ENCODE results near the gene TBC1D2. TPM values are rescaled to one million over a fixed set of nuclear protein-coding genes. Genes with fewer than 3 reads are reported as not detected.

TBC1D2 gene
- polyA plus RNA-seq, 1 donor, result 3.4 TPM

DNA sequence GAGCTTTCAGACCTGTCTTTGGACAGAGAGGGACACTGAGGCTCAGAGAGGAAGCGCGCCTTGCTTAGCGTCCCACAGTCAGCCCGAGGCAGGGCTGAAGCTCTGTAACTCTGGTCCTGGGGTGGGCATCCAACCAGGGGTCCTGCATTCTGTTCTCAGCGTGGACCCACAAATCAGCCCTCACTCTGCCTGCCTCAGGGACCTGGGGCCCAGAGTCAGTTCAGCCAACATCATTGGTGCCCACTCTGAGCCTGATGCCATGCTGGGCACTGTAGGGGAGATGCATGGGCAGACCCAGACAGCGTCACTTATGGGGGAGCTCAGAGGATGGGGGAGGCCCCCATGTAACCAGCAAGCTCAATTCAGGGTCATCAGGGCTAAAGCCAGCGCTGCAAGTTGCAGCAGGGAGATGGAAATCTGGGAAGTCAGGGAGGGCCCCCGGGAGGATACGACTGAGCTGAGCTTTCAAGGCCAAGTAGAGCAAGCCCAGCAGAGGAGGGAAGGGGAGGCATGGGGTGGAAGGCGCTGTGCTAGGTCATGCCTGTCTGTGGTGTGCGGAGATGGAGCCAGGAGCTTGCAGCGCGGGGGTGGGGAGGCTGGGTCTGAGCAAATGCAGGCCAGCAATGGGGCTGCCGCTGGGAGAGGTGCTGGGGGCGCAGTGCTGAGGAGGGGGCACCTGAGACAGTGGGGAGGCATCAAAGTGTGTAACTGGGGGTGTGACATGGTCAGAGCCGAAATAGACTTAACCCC, 84.1 kb downstream of the TBC1D2 start:
- DNase-seq, result no peak

DNA sequence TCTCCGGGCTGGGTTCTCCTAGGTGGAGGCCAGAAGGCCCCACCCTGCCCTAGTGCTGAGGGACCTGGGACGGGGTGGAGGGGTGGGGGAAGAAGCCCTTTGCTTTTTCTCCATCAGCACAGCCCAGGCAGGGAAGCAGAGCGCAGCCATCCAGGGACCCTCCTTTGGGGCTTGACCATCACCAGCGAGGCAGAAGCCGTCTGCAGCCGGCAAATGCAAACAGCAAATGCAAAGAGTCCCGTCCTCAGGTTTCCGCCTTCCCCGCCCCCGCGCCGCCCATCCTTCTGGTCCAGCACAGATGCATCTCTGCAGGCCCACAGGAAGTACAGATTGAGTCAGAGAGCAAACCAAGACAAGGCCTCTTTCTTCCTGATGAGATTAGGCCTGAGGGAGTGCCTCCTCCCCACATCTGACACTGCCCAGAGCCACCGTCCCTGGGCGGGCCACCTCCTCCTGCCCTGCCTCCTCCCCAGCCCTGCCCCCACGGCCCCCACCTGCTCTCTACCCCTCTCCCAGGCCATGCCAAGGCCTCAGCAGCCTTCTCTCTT, 86.4 kb downstream of the TBC1D2 start:
- DNase-seq, result no peak

DNA sequence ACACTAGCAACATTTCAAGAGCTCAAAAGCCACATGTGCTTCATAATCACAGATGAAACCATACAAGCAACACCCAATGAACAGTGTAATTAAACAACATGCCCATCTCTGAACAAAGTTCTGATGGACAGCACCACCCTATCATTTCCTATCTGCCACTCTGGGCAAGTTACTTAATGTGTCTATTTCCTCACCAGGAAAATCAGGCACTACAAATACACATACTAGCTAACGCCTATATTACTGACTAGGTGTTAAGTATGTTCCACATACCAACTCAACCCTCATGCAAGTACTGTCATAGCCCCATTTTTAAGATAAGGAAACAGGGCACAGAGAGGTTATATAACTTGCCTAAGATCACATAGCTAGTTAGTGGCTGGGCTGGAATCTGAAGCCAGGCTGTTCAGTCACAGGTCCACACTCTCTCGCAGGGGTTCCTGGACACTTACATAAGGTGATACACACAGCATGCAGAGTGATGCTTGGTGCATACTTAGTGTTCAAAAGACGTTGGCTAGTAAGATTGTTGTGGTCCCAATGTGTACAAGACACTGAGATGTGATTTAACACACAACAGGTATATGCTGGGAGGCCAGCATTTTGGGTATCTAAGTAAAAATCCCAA, 87.2 kb downstream of the TBC1D2 start:
- no peak for DNase-seq

DNA sequence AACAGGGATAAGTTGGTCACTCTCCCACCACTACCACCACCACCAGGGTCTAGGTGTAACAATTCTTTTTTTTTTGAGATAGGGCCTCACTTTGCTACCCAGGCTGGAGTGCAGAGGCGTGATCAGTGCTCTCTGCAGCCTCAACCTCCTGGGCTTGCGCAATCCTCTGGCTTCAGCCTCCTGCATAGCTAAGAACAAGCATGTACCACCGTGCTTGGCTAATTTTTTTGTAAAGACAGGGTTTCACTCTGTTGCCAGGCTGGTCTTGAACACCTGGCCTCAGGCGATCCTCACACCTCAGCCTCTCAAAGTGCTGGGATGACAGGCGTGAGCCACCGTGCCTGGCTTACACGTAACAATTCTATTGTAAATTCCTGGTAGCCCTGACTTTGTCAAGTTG, 90.5 kb downstream of the TBC1D2 start:
- DNase-seq, result no peak

DNA sequence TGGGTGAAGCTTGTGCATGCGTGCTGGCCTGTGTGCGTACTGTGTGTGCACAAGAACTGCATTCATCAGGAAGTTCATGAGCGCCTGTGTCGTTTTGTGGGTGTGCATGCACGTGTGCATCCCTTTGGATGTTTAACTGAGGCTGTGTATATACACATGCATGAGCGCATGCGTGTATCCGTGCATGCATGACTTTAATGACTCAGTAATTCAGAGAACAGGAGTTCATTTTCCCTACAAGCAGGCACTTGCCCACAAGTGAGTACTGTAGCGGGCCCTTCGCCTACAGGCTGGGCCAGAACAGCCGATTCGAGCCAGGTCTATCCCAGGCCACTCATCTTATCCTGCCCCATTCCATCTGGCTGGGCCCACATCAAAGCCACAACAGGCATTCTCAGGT, 92.8 kb downstream of the TBC1D2 start:
- no peak for DNase-seq

DNA sequence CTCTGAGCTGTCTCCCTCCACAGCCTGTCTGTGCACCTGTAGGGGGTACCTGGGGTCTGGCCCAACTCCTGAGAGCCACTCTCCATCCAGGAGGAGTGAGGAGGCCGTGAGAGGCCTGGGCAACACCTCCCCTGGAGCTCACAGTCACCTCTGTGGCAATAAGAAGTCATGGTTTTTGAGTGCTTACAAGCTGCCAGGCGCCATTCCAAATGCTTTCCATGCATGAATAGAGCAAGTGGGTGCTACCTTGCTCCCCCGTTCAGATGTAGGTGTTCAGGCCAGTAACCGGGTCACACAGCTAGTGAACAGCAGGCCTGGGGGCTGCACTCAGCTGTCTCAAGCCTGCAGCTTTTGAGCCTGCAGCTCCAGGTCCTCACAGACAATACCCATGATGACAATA, 93.6 kb downstream of the TBC1D2 start:
- no peak for DNase-seq

DNA sequence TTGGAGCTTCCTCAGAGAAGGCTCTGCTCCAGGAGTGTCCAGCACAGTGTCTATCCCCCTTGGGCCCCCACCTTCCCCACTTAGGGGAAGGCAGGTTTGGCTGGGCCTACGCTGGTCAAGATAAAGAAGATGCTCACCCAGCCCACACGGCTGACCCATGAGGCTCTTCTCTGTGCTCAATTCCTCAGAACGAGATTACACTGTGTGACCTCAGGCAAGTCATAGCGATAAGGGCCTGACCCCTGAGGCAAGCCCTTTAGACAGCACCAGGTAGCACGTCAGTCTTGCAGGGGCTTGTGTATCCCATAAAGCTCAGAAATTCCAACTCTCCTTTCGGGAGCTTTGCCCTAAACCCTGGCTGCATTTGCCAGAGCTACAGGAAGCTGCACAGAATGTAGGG, 95.7 kb downstream of the TBC1D2 start:
- DNase-seq, result no peak

DNA sequence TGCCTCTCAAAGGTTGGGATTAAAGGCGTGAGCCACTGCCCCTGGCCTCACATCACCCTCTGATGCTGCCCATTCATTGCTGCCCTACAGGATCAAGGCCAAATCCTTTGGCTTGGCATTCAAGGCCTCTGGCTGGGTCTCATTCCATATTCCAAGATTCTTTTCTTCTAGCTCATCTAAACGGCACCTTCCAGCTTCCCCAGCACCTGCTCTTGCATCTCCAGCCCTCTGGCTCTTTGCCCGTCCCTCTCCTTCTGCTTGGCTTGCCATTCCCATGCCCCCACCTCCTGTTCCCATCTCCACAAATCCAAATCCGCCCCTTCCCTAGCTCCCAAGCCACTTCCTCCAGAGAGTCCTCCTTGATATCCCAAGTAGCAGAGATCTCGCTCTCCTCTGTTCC, 96.1 kb downstream of the TBC1D2 start:
- no peak for DNase-seq

DNA sequence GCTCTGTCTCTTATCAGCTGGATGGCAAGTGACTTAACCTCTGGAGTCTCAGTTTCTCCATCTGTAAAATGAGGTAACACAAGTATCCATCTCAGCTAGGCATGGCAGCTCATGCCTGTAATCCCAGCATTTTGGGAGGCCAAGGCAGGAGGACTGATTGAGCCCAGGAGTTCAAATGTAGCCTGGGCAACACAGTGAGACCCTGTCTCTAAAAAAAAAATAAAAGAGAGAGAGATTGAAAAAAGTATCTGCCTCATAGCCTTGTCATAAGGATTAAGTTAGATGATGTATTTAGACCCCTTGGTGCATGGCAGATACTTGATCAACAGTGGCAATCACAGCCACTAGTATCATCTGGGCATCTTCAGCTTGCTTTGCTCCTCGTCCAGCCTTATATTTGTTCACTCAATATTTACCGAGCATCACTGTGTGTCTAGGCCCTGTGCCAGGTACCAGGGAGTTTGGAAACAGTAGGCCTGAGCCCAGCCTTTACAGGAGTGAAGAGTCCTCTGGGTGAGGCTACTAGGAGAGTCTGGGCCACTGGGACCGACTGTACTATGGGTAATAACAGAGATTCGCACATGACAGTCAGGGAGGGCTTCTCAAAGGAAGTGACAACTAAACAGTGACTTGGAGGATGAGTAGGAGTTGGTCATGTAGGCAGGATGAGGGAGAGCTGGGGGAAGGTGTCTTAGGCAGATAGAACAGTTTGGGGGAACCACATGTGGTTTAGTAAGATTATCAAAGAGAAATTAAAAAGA, 97.2 kb downstream of the TBC1D2 start:
- DNase-seq, result no peak

DNA sequence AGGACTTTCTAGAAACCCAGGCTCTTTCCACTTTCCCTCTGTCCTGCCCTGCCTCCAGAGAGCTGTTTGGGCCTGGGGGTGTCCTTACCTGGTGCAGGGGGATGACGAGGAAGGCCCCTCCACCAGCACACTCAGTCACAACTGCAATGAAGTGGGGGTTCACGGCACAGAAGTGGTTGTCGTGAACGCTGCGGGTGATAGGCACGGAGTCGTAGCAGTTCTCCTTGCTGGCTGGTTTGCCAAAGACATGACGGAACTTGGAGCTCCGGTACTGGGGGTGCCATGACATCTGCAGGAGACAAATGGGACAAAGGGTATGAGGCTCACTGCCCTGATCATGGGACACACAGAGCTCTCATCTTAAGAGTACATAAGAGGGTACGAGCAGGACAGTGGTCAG, 98.1 kb downstream of the TBC1D2 start:
- DNase-seq, result no peak

DNA sequence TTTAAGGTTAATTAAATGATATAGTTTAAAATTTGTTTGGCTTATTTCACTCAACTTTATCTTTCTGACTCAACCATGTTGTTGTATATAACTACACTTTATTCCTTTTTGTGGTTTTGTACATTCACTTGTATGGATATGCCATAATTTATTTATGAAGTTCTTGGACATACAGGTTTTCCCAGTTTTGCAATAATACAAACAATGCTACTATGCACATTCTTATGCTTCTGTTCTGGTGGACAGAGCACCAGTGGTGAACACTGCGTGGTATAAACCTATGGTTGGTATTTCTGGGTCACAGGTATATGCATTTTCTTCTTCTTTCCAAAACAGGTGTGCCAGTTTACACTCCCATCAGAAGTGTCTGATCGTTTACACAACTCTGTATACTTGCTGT, 100.8 kb downstream of the TBC1D2 start:
- no peak for DNase-seq

DNA sequence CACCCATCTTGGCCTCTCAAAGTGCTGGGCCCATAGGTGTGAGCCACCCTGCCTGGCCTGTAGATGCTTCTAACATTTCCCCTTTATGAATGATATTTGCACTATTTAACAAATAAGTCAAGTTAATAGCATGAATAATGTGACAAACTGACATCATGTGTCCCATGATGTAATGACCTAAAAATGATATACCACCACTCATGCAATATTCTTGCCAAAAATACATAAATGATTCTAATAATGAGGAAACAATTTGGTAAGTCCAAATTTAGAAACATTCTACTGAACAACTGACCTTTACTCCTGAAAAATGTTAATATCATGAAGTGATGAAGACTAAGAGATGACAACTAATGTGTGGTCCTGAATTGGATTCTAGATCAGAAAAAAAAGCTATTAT, 102.9 kb downstream of the TBC1D2 start:
- no peak for DNase-seq

DNA sequence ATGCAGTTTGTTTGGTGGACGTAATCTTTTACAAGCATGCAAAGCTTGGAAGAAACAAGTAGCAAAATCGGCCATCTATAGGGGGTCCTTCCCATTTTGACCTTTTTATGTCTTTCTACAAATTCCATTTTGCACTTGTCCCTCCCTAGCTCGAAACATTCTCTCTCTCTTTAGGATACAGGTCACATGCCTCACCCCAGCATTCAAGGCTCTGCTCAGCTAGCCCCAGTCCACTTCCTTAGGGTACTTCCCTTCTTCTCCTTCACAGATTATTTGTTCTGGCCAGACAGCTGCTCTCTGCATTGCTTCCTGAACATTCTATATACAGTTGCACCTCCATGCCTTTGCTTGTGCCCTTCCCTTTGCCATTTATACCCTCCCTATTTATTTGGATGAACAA, 104.7 kb downstream of the TBC1D2 start:
- no peak for DNase-seq

DNA sequence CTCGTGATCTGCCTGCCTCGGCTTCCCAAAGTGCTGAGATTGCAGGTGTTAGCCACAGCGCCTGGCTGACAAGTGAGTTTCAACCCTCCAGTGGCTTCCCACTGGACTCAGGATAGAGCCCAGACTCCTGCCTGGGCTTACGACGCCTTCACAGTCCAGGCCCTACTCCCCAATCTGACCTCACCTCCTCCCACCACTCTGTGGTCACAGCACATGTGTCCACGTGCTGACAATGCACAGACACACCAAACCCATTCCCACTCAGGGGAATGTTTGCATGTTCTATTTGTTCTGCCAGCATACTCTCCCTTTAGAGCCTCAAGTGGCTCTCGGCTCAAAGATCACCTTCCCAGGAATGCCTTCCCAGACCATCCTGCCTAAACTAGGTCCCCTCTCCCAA, 105.3 kb downstream of the TBC1D2 start:
- DNase-seq, result no peak

DNA sequence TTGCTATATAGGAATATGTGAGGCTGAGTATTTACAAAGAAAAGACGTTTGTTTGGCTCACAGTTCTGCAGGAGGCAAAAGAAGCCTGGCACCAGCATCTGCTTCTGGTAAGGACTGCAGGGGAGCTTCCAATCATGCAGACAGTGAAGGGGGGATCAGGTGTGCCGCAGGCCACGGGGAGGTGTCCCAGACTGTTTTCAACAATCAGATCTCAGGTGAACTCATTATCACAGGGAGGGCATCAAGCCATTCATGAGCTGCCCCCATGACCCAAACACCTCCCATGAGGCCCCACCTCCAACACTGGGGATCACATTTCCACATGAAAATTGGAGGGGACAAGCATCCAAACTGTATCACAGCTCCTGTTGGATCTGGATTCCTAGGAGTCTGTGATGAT, 106.0 kb downstream of the TBC1D2 start:
- DNase-seq, result no peak

Other genes with a start within 250 kb of the TBC1D2 start
- gene NANS, start 198.9 kb downstream of the TBC1D2 start, polyA plus RNA-seq (ENCODE audit: insufficient read length), result 40.3 TPM
- 8.0 TPM for gene TRIM14, start 136.4 kb downstream of the TBC1D2 start, polyA plus RNA-seq (ENCODE audit: insufficient read length)
- gene CORO2A, start 63.0 kb downstream of the TBC1D2 start, polyA plus RNA-seq (ENCODE audit: insufficient read length), result 2.2 TPM

All from left kidney (tissue), 2 donors.